Measurements from ENCODE around the gene LMBR1L. TPM values are rescaled to one million over a fixed set of nuclear protein-coding genes. Genes with fewer than 3 reads are reported as not detected.

The LMBR1L gene, protein sequence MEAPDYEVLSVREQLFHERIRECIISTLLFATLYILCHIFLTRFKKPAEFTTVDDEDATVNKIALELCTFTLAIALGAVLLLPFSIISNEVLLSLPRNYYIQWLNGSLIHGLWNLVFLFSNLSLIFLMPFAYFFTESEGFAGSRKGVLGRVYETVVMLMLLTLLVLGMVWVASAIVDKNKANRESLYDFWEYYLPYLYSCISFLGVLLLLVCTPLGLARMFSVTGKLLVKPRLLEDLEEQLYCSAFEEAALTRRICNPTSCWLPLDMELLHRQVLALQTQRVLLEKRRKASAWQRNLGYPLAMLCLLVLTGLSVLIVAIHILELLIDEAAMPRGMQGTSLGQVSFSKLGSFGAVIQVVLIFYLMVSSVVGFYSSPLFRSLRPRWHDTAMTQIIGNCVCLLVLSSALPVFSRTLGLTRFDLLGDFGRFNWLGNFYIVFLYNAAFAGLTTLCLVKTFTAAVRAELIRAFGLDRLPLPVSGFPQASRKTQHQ
- 10 to 100 TPM; 32.3 to 42.3 TPM for total RNA-seq

GRCh38 chr12:49110464-49111155, at the start of gene LMBR1L:
TSS of gene LMBR1L (minus strand) at chr12:49110847. CDS start at chr12:49110555, 292 bp downstream.

GRCh38 chr12:49131051-49131893, 20.6 kb upstream of the LMBR1L start, which contains the start of gene TUBA1B:
TSS of gene TUBA1B (minus strand) at chr12:49131395. CDS start at chr12:49131300, 95 bp downstream.

GRCh38 chr12:49094160-49094974, 16.3 kb downstream of the LMBR1L start, which contains the start of gene DHH:
TSS of gene DHH (minus strand) at chr12:49094801. CDS start at chr12:49094512, 289 bp downstream.

GRCh38 chr12:49069507-49070346, 40.9 kb downstream of the LMBR1L start, which contains the start of gene RHEBL1:
TSS of gene RHEBL1 (minus strand) at chr12:49069979. CDS start at chr12:49069785, 194 bp downstream.

GRCh38 chr12:49060237-49061156, 50.1 kb downstream of the LMBR1L start, which contains the start of gene KMT2D:
TSS of gene KMT2D (minus strand) at chr12:49060794. CDS start at chr12:49055324, 5,470 bp downstream.

Small RNAs within 50 kb of the gene (small RNA-seq; reads per million reads assigned to genes)
- gene RF00019: 0 reads per million in 2 donors

Other genes with a start within 250 kb of the LMBR1L start
- under 1 TPM in 1 of 2 donors, not detected in 1; 0.33 TPM for gene RND1, start 245.0 kb downstream of the LMBR1L start, total RNA-seq
- gene FKBP11, start 185.4 kb downstream of the LMBR1L start, total RNA-seq: 10 to 100 TPM in 1 of 2 donors, 1 to 10 TPM in 1; 5.5 to 16.3 TPM
- 10 to 100 TPM; 65.7 to 70.3 TPM for gene ARF3, start 153.4 kb downstream of the LMBR1L start, total RNA-seq
- not detected for gene WNT10B, start 139.1 kb downstream of the LMBR1L start, total RNA-seq
- not detected for gene WNT1, start 132.5 kb downstream of the LMBR1L start, total RNA-seq
- under 1 TPM; under 0.01 TPM for gene DDN, start 111.5 kb downstream of the LMBR1L start, total RNA-seq
- 10 to 100 TPM; 65.7 to 72.6 TPM for gene PRKAG1, start 92.1 kb downstream of the LMBR1L start, total RNA-seq
- gene KMT2D, start 50.1 kb downstream of the LMBR1L start, total RNA-seq: 10 to 100 TPM; 25.8 to 38.6 TPM
- gene RHEBL1, start 40.9 kb downstream of the LMBR1L start, total RNA-seq: 1 to 10 TPM; 1.4 to 6.3 TPM
- under 1 TPM; under 0.01 to 0.33 TPM for gene DHH, start 16.0 kb downstream of the LMBR1L start, total RNA-seq
- gene TUBA1B, start 20.5 kb upstream of the LMBR1L start, total RNA-seq: 1,000 to 10,000 TPM; 1,307 to 3,075 TPM
- gene TUBA1A, start 78.2 kb upstream of the LMBR1L start, total RNA-seq: 100 to 1,000 TPM; 525 to 648 TPM
- 100 to 1,000 TPM; 341 to 945 TPM for gene TUBA1C, start 154.2 kb upstream of the LMBR1L start, total RNA-seq
- gene PRPH, start 184.3 kb upstream of the LMBR1L start, total RNA-seq: not detected
- gene TROAP, start 212.4 kb upstream of the LMBR1L start, total RNA-seq: 10 to 100 TPM; 26.8 to 45.0 TPM
- under 1 TPM in 1 of 2 donors, not detected in 1; under 0.01 TPM for gene C1QL4, start 226.3 kb upstream of the LMBR1L start, total RNA-seq
- gene DNAJC22, start 236.0 kb upstream of the LMBR1L start, total RNA-seq: 1 to 10 TPM; 1.7 to 5.3 TPM